GM19468 (cell line): ENCODE results near the gene MT1H.
"Not testable (repeated sequence)": the region's sequence is repeated elsewhere in the genome, so short reads cannot be mapped to it uniquely, and the experiment has no call there.

Experiments
- ATAC-seq: cut with Tn5 transposase; IDR thresholded peaks from one replicate; pipeline ENCODE4 v1.9.1; 2021; ENCODE audit warnings: mild to moderate bottlenecking, moderate library complexity, moderate number of reproducible peaks; ENCODE audit not compliant: unreplicated experiment; ENCODE audit errors: extremely low read depth

The MT1H gene

GRCh38 chr16:56669005-56669839 is at the start of gene MT1H:
Gene MT1H (plus strand): TSS chr16:56669814. CDS start chr16:56669885, 71 bp downstream.
- ATAC-seq, result no peak

GRCh38 chr16:56620339-56620897 is 49.2 kb upstream of the MT1H start:
- no peak for ATAC-seq

GRCh38 chr16:56621665-56622445 is 47.8 kb upstream of the MT1H start:
- not testable (repeated sequence) for ATAC-seq

GRCh38 chr16:56623184-56623583 is 46.4 kb upstream of the MT1H start:
- ATAC-seq, result not testable (repeated sequence)

- no peak for ATAC-seq
Measured at GRCh38 chr16:56623637-56624036, 46.0 kb upstream of the MT1H start.

- peak; percentile 33 for ATAC-seq
Measured at GRCh38 chr16:56625140-56625942, 44.3 kb upstream of the MT1H start, which contains the start of gene MT1E. Gene MT1E (plus strand): TSS chr16:56625781. CDS start chr16:56625852, 71 bp downstream.

GRCh38 chr16:56625943-56626654 is 43.5 kb upstream of the MT1H start:
- no peak for ATAC-seq

GRCh38 chr16:56626685-56627084 is 42.9 kb upstream of the MT1H start:
- ATAC-seq, result no peak

GRCh38 chr16:56628486-56629350 is 40.9 kb upstream of the MT1H start:
- ATAC-seq, result no peak

GRCh38 chr16:56629531-56629930 is 40.1 kb upstream of the MT1H start:
- no peak for ATAC-seq

GRCh38 chr16:56630134-56630533 is 39.5 kb upstream of the MT1H start:
- peak; percentile 56 for ATAC-seq

GRCh38 chr16:56631197-56631596 is 38.4 kb upstream of the MT1H start:
- ATAC-seq, result no peak

GRCh38 chr16:56631832-56632155 is 37.8 kb upstream of the MT1H start:
- no peak for ATAC-seq

GRCh38 chr16:56632156-56632847 is 37.3 kb upstream of the MT1H start, which contains the start of gene MT1M:
Gene MT1M (plus strand): TSS chr16:56632659. CDS start chr16:56632732, 73 bp downstream.
- no peak for ATAC-seq

- ATAC-seq, result no peak
Measured at GRCh38 chr16:56632848-56633365, 36.7 kb upstream of the MT1H start.

GRCh38 chr16:56633535-56633934 is 36.1 kb upstream of the MT1H start:
- no peak for ATAC-seq

- no peak for ATAC-seq
Measured at GRCh38 chr16:56634715-56635440, 34.7 kb upstream of the MT1H start.
